ENCODE data around the gene DNHD1. TPM values are rescaled to one million over a fixed set of nuclear protein-coding genes. Genes with fewer than 3 reads are reported as not detected.

DNHD1 gene
- total RNA-seq, 2 donors from 2014 or later = 23.9 to 26.5 TPM

DNA sequence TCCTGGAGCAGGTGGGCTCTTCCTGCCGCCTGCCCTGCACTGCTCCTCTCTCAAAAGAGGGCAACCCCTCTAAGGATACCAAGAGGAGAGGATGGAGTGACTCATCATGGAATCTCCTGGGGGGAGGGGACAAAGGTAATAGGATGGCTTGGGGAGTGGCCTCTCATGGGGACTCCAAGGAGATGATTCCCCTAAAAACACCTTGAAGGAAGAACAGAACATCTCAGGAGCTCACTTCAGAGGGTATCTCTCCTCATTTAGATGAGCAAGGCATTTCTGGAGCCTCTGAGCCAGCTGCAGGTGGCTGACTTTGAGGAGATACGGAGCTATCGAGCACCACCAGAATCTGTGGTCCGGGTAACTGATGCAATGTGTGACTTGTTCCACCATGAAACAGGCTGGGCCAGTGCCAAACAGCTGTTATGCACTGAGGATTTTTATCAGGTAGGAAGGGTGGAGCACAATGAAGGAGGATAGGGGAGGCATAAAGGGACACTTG is 66.1 kb downstream of the DNHD1 start:
- TF ChIP-seq, protein P1, sequence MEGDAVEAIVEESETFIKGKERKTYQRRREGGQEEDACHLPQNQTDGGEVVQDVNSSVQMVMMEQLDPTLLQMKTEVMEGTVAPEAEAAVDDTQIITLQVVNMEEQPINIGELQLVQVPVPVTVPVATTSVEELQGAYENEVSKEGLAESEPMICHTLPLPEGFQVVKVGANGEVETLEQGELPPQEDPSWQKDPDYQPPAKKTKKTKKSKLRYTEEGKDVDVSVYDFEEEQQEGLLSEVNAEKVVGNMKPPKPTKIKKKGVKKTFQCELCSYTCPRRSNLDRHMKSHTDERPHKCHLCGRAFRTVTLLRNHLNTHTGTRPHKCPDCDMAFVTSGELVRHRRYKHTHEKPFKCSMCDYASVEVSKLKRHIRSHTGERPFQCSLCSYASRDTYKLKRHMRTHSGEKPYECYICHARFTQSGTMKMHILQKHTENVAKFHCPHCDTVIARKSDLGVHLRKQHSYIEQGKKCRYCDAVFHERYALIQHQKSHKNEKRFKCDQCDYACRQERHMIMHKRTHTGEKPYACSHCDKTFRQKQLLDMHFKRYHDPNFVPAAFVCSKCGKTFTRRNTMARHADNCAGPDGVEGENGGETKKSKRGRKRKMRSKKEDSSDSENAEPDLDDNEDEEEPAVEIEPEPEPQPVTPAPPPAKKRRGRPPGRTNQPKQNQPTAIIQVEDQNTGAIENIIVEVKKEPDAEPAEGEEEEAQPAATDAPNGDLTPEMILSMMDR (IDR thresholded peaks at IDR 0.05) = no peak
- no peaks in the 10 kb centered on the region for H3K9me3 ChIP-seq
- H3K4me3 ChIP-seq = no peak overlapping the region
- no peak overlapping the region for H3K27ac ChIP-seq
- no peaks in the 10 kb centered on the region for H3K27me3 ChIP-seq (replicated peaks; ENCODE audit: insufficient read depth)
- ATAC-seq (ENCODE audit: insufficient number of reproducible peaks, low FRiP score, low read depth) (no peak), DNase-seq (ENCODE audit: low spot score) (no peak)
- H3K36me3 ChIP-seq = no peaks in the 10 kb centered on the region
- H3K4me1 ChIP-seq (ENCODE audit: control insufficient read depth in 1 of 2, low read depth in 2 of 2) = no peaks in the 10 kb centered on the region

DNA sequence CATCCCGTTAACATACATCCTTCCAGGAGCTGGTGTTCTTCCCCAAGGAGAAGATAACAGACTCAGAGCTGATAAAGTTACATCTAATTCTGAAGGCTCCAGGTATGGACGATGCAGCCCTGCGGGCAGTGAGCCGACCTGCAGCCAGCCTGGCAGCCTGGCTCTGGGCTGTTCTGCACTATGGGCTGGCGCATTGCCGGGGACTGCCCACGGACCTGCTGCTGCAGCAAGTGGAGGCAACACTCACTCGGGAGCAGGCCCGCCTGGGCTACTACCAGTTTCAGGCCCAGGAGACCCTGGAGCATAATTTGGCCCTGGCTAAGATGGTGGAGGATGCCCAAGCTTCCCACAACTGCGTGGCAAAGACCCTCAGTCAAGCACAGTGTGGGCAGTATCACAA is 66.6 kb downstream of the DNHD1 start:
- Histone ChIP-seq H3K9me3 (no peaks in the 10 kb centered on the region), H3K4me1 (ENCODE audit: control insufficient read depth in 1 of 2, low read depth in 2 of 2) (peaks cover 0 to 3% of the 10 kb centered on the region in 2 donors), H3K27ac (no peak overlapping the region), H3K27me3 (replicated peaks; ENCODE audit: insufficient read depth) (no peaks in the 10 kb centered on the region), H3K4me3 (no peak overlapping the region), H3K36me3 (no peaks in the 10 kb centered on the region)
- no peak for ATAC-seq (ENCODE audit: insufficient number of reproducible peaks, low FRiP score, low read depth)
- DNase-seq (ENCODE audit: low spot score) = no peak
- TF ChIP-seq, protein P1 (IDR thresholded peaks at IDR 0.05) = no peak

DNA sequence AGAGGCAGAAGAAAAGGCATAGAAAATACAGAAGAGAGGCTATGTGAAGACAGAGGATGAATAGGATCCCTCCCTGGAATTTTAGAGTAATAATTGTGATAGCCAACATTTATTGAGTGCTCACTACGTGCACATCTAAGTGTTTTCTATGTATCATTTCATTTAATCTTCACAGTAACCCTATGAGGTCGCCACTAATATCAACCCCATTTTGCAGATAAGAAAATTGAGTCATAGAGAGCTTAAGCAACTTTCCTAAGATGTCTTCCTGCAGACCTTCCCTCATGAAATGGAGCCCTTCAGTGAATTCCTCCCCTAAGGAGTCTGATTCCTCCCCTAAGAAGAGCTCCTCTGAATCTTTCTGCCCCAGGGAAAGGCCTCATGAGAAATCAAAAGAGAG is 68.2 kb downstream of the DNHD1 start:
- H3K4me1 ChIP-seq (ENCODE audit: control insufficient read depth in 1 of 2, low read depth in 2 of 2) = peaks cover 0 to 6% of the 10 kb centered on the region in 2 donors
- H3K4me3 ChIP-seq = no peak overlapping the region
- H3K36me3 ChIP-seq = no peaks in the 10 kb centered on the region
- H3K27me3 ChIP-seq (replicated peaks; ENCODE audit: insufficient read depth) = no peaks in the 10 kb centered on the region
- TF ChIP-seq, protein P1 (IDR thresholded peaks at IDR 0.05) = no peak
- no peak for DNase-seq (ENCODE audit: low spot score)
- H3K27ac ChIP-seq = no peak overlapping the region
- ATAC-seq (ENCODE audit: insufficient number of reproducible peaks, low FRiP score, low read depth) = no peak
- H3K9me3 ChIP-seq = no peaks in the 10 kb centered on the region

DNA sequence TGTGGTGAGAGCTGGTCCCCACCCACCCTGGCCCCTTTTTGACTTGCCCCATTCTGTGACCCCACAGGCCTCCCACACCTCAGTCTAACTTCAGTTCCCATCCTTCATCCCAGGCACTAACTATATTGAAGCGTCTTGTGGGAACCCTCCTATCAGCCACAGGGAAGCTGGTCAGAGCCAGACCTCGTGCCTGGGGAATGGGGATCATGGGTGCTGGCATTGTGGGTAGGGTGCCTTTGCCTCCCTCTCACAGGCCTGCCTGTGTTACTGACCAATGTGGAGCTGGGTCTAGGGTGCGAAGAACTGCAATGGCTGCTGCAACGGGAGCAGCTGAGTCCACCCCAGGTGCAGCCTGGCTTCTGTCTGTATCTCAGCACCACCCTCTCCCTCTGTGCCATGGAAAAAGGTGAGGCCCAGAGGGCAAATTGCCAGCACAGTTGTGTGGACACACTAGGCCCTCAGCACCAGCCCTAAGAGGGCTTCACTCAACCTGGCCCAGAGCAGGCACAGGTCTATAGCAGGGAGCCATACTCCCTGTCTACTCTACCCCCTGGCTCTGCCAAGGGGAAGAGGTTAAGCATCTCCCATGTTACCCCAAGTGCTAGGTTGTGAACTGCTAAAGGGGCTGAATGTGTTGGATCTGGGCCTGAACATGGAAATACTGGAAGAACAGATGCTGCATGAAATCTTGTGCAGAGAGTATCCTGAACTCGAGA is 69.1 kb downstream of the DNHD1 start:
- DNase-seq (ENCODE audit: low spot score) (no peak), ATAC-seq (ENCODE audit: insufficient number of reproducible peaks, low FRiP score, low read depth) (no peak)
- Histone ChIP-seq H3K36me3 (no peaks in the 10 kb centered on the region), H3K4me3 (no peak overlapping the region), H3K9me3 (no peaks in the 10 kb centered on the region), H3K4me1 (ENCODE audit: control insufficient read depth in 1 of 2, low read depth in 2 of 2) (peaks cover 0 to 6% of the 10 kb centered on the region in 2 donors), H3K27ac (no peak overlapping the region), H3K27me3 (replicated peaks; ENCODE audit: insufficient read depth) (no peaks in the 10 kb centered on the region)
- TF ChIP-seq, protein P1 (IDR thresholded peaks at IDR 0.05) = no peak

DNA sequence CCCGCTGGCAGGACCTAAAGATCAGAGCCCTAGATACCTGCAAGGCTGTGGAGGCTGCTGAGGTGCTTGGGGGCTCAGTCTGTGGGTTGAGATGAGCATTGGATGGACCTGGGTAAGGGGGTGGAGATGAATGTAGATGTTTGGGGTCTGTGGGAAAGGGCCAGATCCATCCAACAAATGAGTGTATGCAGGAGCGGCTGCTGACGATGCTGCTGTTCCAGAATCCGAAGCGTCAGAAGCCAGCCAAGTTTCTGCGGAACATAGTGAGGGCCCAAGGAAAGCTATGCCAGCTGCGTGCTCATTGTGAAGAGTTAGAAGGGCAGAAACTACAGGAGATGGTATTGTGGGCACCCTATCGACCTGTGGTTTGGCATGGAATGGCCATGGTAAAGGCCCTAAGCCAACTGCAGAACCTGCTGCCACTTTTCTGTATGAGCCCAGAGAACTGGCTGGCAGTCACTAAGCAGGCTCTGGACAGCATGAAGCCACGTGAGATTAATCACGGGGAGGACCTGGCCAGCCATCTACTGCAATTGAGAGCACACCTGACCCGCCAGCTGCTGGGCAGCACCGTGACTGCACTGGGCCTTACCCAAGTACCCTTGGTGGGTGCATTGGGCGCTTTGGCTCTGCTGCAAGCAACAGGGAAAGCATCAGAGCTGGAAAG is 69.8 kb downstream of the DNHD1 start:
- peaks cover 0 to 10% of the 10 kb centered on the region in 2 donors for H3K4me1 ChIP-seq (ENCODE audit: control insufficient read depth in 1 of 2, low read depth in 2 of 2)
- H3K4me3 ChIP-seq = no peak overlapping the region
- H3K27ac ChIP-seq = no peak overlapping the region
- no peak for ATAC-seq (ENCODE audit: insufficient number of reproducible peaks, low FRiP score, low read depth)
- no peak for DNase-seq (ENCODE audit: low spot score)
- no peaks in the 10 kb centered on the region for H3K27me3 ChIP-seq (replicated peaks; ENCODE audit: insufficient read depth)
- H3K36me3 ChIP-seq = no peaks in the 10 kb centered on the region
- no peaks in the 10 kb centered on the region for H3K9me3 ChIP-seq
- TF ChIP-seq, protein P1 (IDR thresholded peaks at IDR 0.05) = no peak
